DND-41 (cell line): ENCODE results near the gene SHROOM3.

Source experiments
- ATAC-seq: fragments of 200-7000 bp; cut with Tn5 transposase; 3 replicates; pipeline ENCODE4 v1.9.1; 2021; ENCODE audit warnings: low read depth; ENCODE audit not compliant: insufficient read depth
- DNase-seq: peaks from one replicate; pipeline ENCODE4 v3.0.0-alpha.2; 2020
- H2AFZ ChIP-seq: 2 replicates; pipeline ENCODE4 v1.6.0; 2012; ENCODE audit warnings: low read depth, low read length
- H3K27ac ChIP-seq: 2 replicates; pipeline ENCODE4 v1.5.1; 2012; ENCODE audit warnings: low read length, inconsistent platforms
- H3K27me3 ChIP-seq: fragments of 200-600 bp; sonication (generic); 2 replicates; pipeline ENCODE4 v1.6.0; 2012; ENCODE audit warnings: low read length, mild to moderate bottlenecking, inconsistent platforms; ENCODE audit not compliant: insufficient read depth, poor library complexity
- H3K36me3 ChIP-seq: 2 replicates; pipeline ENCODE4 v1.5.1; 2012; ENCODE audit warnings: low read length, inconsistent platforms; ENCODE audit not compliant: insufficient read depth
- H3K4me1 ChIP-seq: 2 replicates; pipeline ENCODE4 v1.5.1; 2012; ENCODE audit warnings: mild to moderate bottlenecking, low read length; ENCODE audit not compliant: insufficient read depth
- H3K4me2 ChIP-seq: 2 replicates; pipeline ENCODE4 v1.6.0; 2012; ENCODE audit warnings: mild to moderate bottlenecking, moderate library complexity, low read length, inconsistent platforms; ENCODE audit not compliant: insufficient read depth
- H3K4me3 ChIP-seq, 2 experiments: fragments of 200-600 bp in 1 of 2; shearing (Covaris generic) in 1 of 2; 2 replicates each; pipeline ENCODE4 v1.5.1; 2012 to 2016; ENCODE audit warnings: inconsistent platforms in 2 of 2, low read length in 2 of 2, mild to moderate bottlenecking in 2 of 2, low read depth in 1 of 2, moderate library complexity in 1 of 2
- H3K79me2 ChIP-seq: 2 replicates; pipeline ENCODE4 v1.6.0; 2012; ENCODE audit warnings: low read length, inconsistent platforms; ENCODE audit not compliant: insufficient read depth
- H3K9ac ChIP-seq: 2 replicates; pipeline ENCODE4 v1.6.0; 2012; ENCODE audit warnings: low read depth, mild to moderate bottlenecking, inconsistent platforms, low read length, moderate library complexity
- H3K9me3 ChIP-seq: 2 replicates; pipeline ENCODE4 v1.5.1; 2012; ENCODE audit warnings: low read length, moderate library complexity, mild to moderate bottlenecking, inconsistent platforms; ENCODE audit not compliant: insufficient read depth, severe bottlenecking
- H4K20me1 ChIP-seq: 2 replicates; pipeline ENCODE4 v1.6.0; 2012; ENCODE audit warnings: low read length; ENCODE audit not compliant: insufficient read depth
- EZH2 ChIP-seq: IDR thresholded peaks from 3 replicates; pipeline ENCODE4 v1.6.1; 2012; ENCODE audit warnings: borderline replicate concordance, low read depth, mild to moderate bottlenecking, moderate library complexity, low read length, inconsistent platforms; ENCODE audit not compliant: severe bottlenecking
- TF ChIP-seq, protein P1 (sequence below): IDR thresholded peaks from 2 replicates; pipeline ENCODE4 v1.5.1; 2012; ENCODE audit warnings: borderline replicate concordance, low read length, moderate library complexity, mild to moderate bottlenecking; ENCODE audit not compliant: poor library complexity, severe bottlenecking; ENCODE audit errors: extremely low read depth

SHROOM3 gene

GRCh38 chr4:76741663-76742020 lies 306.6 kb downstream of the SHROOM3 start:
- H3K27me3 ChIP-seq, result no peaks in the 10 kb centered on the region
- H3K4me1 ChIP-seq, result no peaks in the 10 kb centered on the region
- no peak overlapping the region for H3K4me2 ChIP-seq
- H3K4me3 ChIP-seq, result no peak overlapping the region
- no peaks in the 10 kb centered on the region for H3K36me3 ChIP-seq
- no peaks in the 10 kb centered on the region for H3K9me3 ChIP-seq
- H3K27ac ChIP-seq, result no peak overlapping the region
- ATAC-seq, result no peak
- no peak for TF ChIP-seq EZH2
- TF ChIP-seq, protein P1, sequence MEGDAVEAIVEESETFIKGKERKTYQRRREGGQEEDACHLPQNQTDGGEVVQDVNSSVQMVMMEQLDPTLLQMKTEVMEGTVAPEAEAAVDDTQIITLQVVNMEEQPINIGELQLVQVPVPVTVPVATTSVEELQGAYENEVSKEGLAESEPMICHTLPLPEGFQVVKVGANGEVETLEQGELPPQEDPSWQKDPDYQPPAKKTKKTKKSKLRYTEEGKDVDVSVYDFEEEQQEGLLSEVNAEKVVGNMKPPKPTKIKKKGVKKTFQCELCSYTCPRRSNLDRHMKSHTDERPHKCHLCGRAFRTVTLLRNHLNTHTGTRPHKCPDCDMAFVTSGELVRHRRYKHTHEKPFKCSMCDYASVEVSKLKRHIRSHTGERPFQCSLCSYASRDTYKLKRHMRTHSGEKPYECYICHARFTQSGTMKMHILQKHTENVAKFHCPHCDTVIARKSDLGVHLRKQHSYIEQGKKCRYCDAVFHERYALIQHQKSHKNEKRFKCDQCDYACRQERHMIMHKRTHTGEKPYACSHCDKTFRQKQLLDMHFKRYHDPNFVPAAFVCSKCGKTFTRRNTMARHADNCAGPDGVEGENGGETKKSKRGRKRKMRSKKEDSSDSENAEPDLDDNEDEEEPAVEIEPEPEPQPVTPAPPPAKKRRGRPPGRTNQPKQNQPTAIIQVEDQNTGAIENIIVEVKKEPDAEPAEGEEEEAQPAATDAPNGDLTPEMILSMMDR, result no peak
- no peaks in the 10 kb centered on the region for H4K20me1 ChIP-seq
- H3K9ac ChIP-seq, result no peak overlapping the region
- H2AFZ ChIP-seq, result no peak overlapping the region
- no peak for DNase-seq
- H3K79me2 ChIP-seq, result no peaks in the 10 kb centered on the region

GRCh38 chr4:76744241-76744921 lies 309.4 kb downstream of the SHROOM3 start:
- Histone ChIP-seq H3K4me1 (no peaks in the 10 kb centered on the region), H3K9me3 (no peaks in the 10 kb centered on the region), H4K20me1 (no peaks in the 10 kb centered on the region), H3K79me2 (no peaks in the 10 kb centered on the region), H3K4me2 (no peak overlapping the region), H2AFZ (no peak overlapping the region), H3K36me3 (no peaks in the 10 kb centered on the region), H3K27me3 (no peaks in the 10 kb centered on the region), H3K9ac (no peak overlapping the region), H3K27ac (no peak overlapping the region), H3K4me3 (no peak overlapping the region)
- DNase-seq (no peak), ATAC-seq (no peak)
- TF ChIP-seq, protein P1, result no peak
- TF ChIP-seq EZH2, result no peak

DNA sequence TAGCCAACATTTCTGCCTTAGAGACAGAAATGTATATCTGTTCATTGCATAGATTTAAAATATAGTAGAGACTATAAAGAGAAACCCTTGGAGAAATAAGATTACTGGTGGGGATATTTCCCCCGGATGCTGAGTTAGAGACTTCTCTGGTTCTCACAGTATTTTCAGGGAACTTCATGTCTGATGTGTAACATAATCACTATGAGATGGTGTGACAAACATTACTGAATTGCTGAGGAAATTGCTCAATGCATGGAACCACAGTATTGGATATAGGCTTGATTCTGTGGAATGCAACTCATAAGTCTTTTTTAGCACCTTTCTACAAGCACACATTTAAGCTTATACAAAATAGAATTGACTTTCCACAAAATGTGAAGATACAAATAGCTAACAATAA lies 310.2 kb downstream of the SHROOM3 start:
- no peaks in the 10 kb centered on the region for H4K20me1 ChIP-seq
- no peak overlapping the region for H2AFZ ChIP-seq
- H3K27me3 ChIP-seq, result no peaks in the 10 kb centered on the region
- ATAC-seq (no peak), DNase-seq (no peak)
- H3K9ac ChIP-seq, result no peak overlapping the region
- no peaks in the 10 kb centered on the region for H3K9me3 ChIP-seq
- no peak overlapping the region for H3K27ac ChIP-seq
- no peak overlapping the region for H3K4me3 ChIP-seq
- no peak for TF ChIP-seq EZH2
- TF ChIP-seq, protein P1, result no peak
- no peaks in the 10 kb centered on the region for H3K4me1 ChIP-seq
- H3K4me2 ChIP-seq, result no peak overlapping the region
- H3K36me3 ChIP-seq, result no peaks in the 10 kb centered on the region
- no peaks in the 10 kb centered on the region for H3K79me2 ChIP-seq

DNA sequence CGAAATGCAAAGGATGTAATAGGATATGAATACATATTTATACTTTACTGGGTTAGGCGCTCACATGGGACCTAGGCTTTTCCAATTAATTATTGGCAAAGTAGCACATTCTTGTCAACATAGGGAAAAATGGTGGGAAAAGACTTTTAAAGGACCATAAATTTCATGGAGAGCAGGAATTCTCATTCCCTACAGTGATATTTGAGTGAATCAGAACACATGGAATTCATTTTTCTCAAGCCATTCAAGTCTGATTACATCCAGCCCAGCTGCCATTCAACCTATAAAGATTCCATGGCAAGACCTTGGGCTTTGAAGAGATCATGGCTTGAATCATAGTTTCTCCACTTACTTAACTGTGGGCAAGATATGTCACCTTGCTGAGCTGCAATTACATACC lies 312.5 kb downstream of the SHROOM3 start:
- no peaks in the 10 kb centered on the region for H3K4me1 ChIP-seq
- no peak overlapping the region for H3K4me3 ChIP-seq
- no peaks in the 10 kb centered on the region for H3K36me3 ChIP-seq
- no peak for DNase-seq
- no peaks in the 10 kb centered on the region for H4K20me1 ChIP-seq
- no peak overlapping the region for H3K27ac ChIP-seq
- H2AFZ ChIP-seq, result no peak overlapping the region
- no peak overlapping the region for H3K4me2 ChIP-seq
- no peak for ATAC-seq
- no peak for TF ChIP-seq EZH2
- peaks cover 2% of the 10 kb centered on the region for H3K9me3 ChIP-seq
- no peaks in the 10 kb centered on the region for H3K79me2 ChIP-seq
- no peaks in the 10 kb centered on the region for H3K27me3 ChIP-seq
- H3K9ac ChIP-seq, result no peak overlapping the region
